H1 (cell line): Measurements from ENCODE around the gene COL4A1. TPM values are rescaled to one million over a fixed set of nuclear protein-coding genes. Genes with fewer than 3 reads are reported as not detected.

Experiments used
- SIX5 ChIP-seq: IDR thresholded peaks from 2 replicates; pipeline ENCODE4 v1.6.1; 2011; ENCODE audit warnings: mild to moderate bottlenecking, low read depth, low read length
- polyA plus RNA-seq, 7 experiments: library from polyadenylated mRNA; depleted of rRNA in 3 of 7; stranded (reverse) in 5 of 7; unstranded in 2 of 7; fragments of >200 nt in 5 of 7; fragments of 200-250 nt in 2 of 7; gene quantifications; 1 replicate in 5 of 7; 2 replicates in 1 of 7; 4 replicates in 1 of 7; pipeline versions ENCODE4 v1.2.1 to v1.2.3, GENCODE V29; 2011 to 2013; ENCODE audit warnings: missing spikeins in 2 of 7, mixed read lengths in 2 of 7
- total RNA-seq: library from RNA; stranded (reverse); fragmentation: NEBNext Ultra II Directional; extraction: Animal tissue kit (Norgen Biotek cat#: 25700); gene quantifications from 2 replicates; pipeline ENCODE4 v1.2.1, GENCODE V29; 2021

The COL4A1 gene
- total and polyA plus RNA-seq, 2 of the 8 experiments (the other 6 are each of a cell fraction or from before 2014, with no cell fraction given): 30.7 to 82.0 TPM

GRCh38 chr13:110248449-110249143 lies 58.4 kb downstream of the COL4A1 start (continued):
- no peak for TF ChIP-seq SIX5
